Activated CD8-positive, alpha-beta memory T cell treated with anti-CD3 and anti-CD28 coated beads, Interleukin-2, amount 10 ng/mL, durations not matched to agents 7 days and 5 days (primary cell): ENCODE data around the gene ANKIB1. TPM values are rescaled to one million over a fixed set of nuclear protein-coding genes. Genes with fewer than 3 reads are reported as not detected.
A peak's percentile ranks its signal among the peaks of the same experiment; 100 is the strongest.
"Not testable (repeated sequence)": the region's sequence is repeated elsewhere in the genome, so short reads cannot be mapped to it uniquely, and the experiment has no call there.

Experiments
- ATAC-seq: fragments of 150-1000 bp; cut with Tn5 transposase; one replicate; pipeline ENCODE4 v1.10.0; 2021; ENCODE audit warnings: moderate library complexity
- CTCF ChIA-PET: fragments of 350-600 bp; sonication (Branson Sonifier 250); formaldehyde crosslinking; loops from one replicate; lab custom pipeline; 2021; ENCODE audit warnings: antibody characterized with exemption; lab: Charles Lee
- DNase-seq: peaks from one replicate; pipeline ENCODE4 v3.0.0-alpha.2; 2020
- H3K27ac Mint-ChIP-seq: one replicate; pipeline ENCODE4 v1.8.0; 2021; ENCODE audit warnings: mild to moderate bottlenecking, mixed read lengths
- H3K27me3 Mint-ChIP-seq: one replicate; pipeline ENCODE4 v1.8.0; 2021; ENCODE audit warnings: mixed read lengths
- H3K36me3 Mint-ChIP-seq: one replicate; pipeline ENCODE4 v1.8.0; 2021; ENCODE audit warnings: mild to moderate bottlenecking, mixed read lengths
- H3K4me1 Mint-ChIP-seq: one replicate; pipeline ENCODE4 v1.8.0; 2021; ENCODE audit warnings: mixed read lengths
- H3K4me3 Mint-ChIP-seq: one replicate; pipeline ENCODE4 v1.8.0; 2021; ENCODE audit warnings: mild to moderate bottlenecking, moderate library complexity, mixed read lengths
- H3K9me3 Mint-ChIP-seq: one replicate; pipeline ENCODE4 v1.8.0; 2022; ENCODE audit warnings: low read depth, mixed read lengths
- total RNA-seq, 2 experiments: library from RNA; stranded (reverse); gene quantifications; one replicate each; pipeline ENCODE4 v1.2.3, GENCODE V29; 2021

ANKIB1 gene
- total RNA-seq, 2 experiments from 2014 or later: 55.2 to 73.3 TPM

- CTCF ChIA-PET: no interaction called here
- no peak for DNase-seq
- Mint-ChIP-seq H3K4me1 (peaks cover 2% of the 10 kb centered on the region), H3K9me3 (no peaks in the 10 kb centered on the region), H3K27ac (no peak overlapping the region), H3K36me3 (peaks cover 40% of the 10 kb centered on the region), H3K4me3 (no peak overlapping the region), H3K27me3 (no peaks in the 10 kb centered on the region)
- ATAC-seq: no peak
These were observed 110.6 kb downstream of the ANKIB1 start for GRCh38 chr7:92356406-92356805.

- no peaks in the 10 kb centered on the region for H3K9me3 Mint-ChIP-seq
- ATAC-seq (no peak), DNase-seq (no peak)
- H3K36me3 Mint-ChIP-seq: peaks cover 43% of the 10 kb centered on the region
- peaks cover 2% of the 10 kb centered on the region for H3K4me1 Mint-ChIP-seq
- H3K27ac Mint-ChIP-seq: no peak overlapping the region
- CTCF ChIA-PET: no interaction called here
- H3K4me3 Mint-ChIP-seq: no peak overlapping the region
- no peaks in the 10 kb centered on the region for H3K27me3 Mint-ChIP-seq
These were observed 111.5 kb downstream of the ANKIB1 start for GRCh38 chr7:92357260-92357659.

- H3K4me3 Mint-ChIP-seq, H3K9me3 Mint-ChIP-seq, H3K4me1 Mint-ChIP-seq, ATAC-seq, DNase-seq, H3K27ac Mint-ChIP-seq, H3K27me3 Mint-ChIP-seq, CTCF ChIA-PET: not testable (repeated sequence)
- peaks cover 44% of the 10 kb centered on the region for H3K36me3 Mint-ChIP-seq
These were observed 113.4 kb downstream of the ANKIB1 start for GRCh38 chr7:92359179-92359578.

GRCh38 chr7:92359801-92360200 is 114.0 kb downstream of the ANKIB1 start:
- no peak for DNase-seq
- Mint-ChIP-seq H3K27ac (no peak overlapping the region), H3K4me3 (no peak overlapping the region), H3K9me3 (no peaks in the 10 kb centered on the region), H3K36me3 (peaks cover 44% of the 10 kb centered on the region), H3K27me3 (no peaks in the 10 kb centered on the region), H3K4me1 (peaks cover 2% of the 10 kb centered on the region)
- ATAC-seq: no peak
- CTCF ChIA-PET: no interaction called here

- H3K4me3 Mint-ChIP-seq: no peak overlapping the region
- H3K27me3 Mint-ChIP-seq: no peaks in the 10 kb centered on the region
- CTCF ChIA-PET: no interaction called here
- ATAC-seq (no peak), DNase-seq (no peak)
- no peak overlapping the region for H3K27ac Mint-ChIP-seq
- peaks cover 2% of the 10 kb centered on the region for H3K4me1 Mint-ChIP-seq
- peaks cover 41% of the 10 kb centered on the region for H3K36me3 Mint-ChIP-seq
- no peaks in the 10 kb centered on the region for H3K9me3 Mint-ChIP-seq
These were observed 114.6 kb downstream of the ANKIB1 start for GRCh38 chr7:92360387-92360786.

- no peak for ATAC-seq
- H3K27me3 Mint-ChIP-seq: no peaks in the 10 kb centered on the region
- no peak overlapping the region for H3K27ac Mint-ChIP-seq
- CTCF ChIA-PET: no interaction called here
- no peaks in the 10 kb centered on the region for H3K9me3 Mint-ChIP-seq
- H3K36me3 Mint-ChIP-seq: peaks cover 38% of the 10 kb centered on the region
- DNase-seq: no peak
- H3K4me1 Mint-ChIP-seq: peaks cover 2% of the 10 kb centered on the region
- H3K4me3 Mint-ChIP-seq: no peak overlapping the region
These were observed 116.4 kb downstream of the ANKIB1 start for GRCh38 chr7:92362131-92362530.

GRCh38 chr7:92366730-92367129 is 121.0 kb downstream of the ANKIB1 start:
- CTCF ChIA-PET: no interaction called here
- no peaks in the 10 kb centered on the region for H3K9me3 Mint-ChIP-seq
- peaks cover 26% of the 10 kb centered on the region for H3K36me3 Mint-ChIP-seq
- no peaks in the 10 kb centered on the region for H3K4me1 Mint-ChIP-seq
- no peaks in the 10 kb centered on the region for H3K27me3 Mint-ChIP-seq
- no peak for DNase-seq
- no peak overlapping the region for H3K27ac Mint-ChIP-seq
- no peak overlapping the region for H3K4me3 Mint-ChIP-seq
- no peak for ATAC-seq

GRCh38 chr7:92368741-92369140 is 123.0 kb downstream of the ANKIB1 start:
- no peak overlapping the region for H3K4me3 Mint-ChIP-seq
- no peaks in the 10 kb centered on the region for H3K9me3 Mint-ChIP-seq
- CTCF ChIA-PET: no interaction called here
- H3K27ac Mint-ChIP-seq: no peak overlapping the region
- H3K4me1 Mint-ChIP-seq: no peaks in the 10 kb centered on the region
- ATAC-seq: no peak
- peaks cover 20% of the 10 kb centered on the region for H3K36me3 Mint-ChIP-seq
- no peaks in the 10 kb centered on the region for H3K27me3 Mint-ChIP-seq
- DNase-seq: no peak

GRCh38 chr7:92375013-92375412 is 129.2 kb downstream of the ANKIB1 start:
- ATAC-seq (no peak), DNase-seq (no peak)
- Mint-ChIP-seq H3K4me3 (no peak overlapping the region), H3K4me1 (no peaks in the 10 kb centered on the region), H3K27me3 (no peaks in the 10 kb centered on the region), H3K9me3 (no peaks in the 10 kb centered on the region), H3K27ac (no peak overlapping the region), H3K36me3 (peaks cover 38% of the 10 kb centered on the region)
- CTCF ChIA-PET: no interaction called here

GRCh38 chr7:92391071-92391470 is 145.3 kb downstream of the ANKIB1 start:
- Mint-ChIP-seq H3K36me3 (peaks cover 12% of the 10 kb centered on the region), H3K4me3 (no peak overlapping the region), H3K27ac (no peak overlapping the region), H3K27me3 (no peaks in the 10 kb centered on the region), H3K9me3 (no peaks in the 10 kb centered on the region), H3K4me1 (no peaks in the 10 kb centered on the region)
- DNase-seq: no peak
- ATAC-seq: no peak
- CTCF ChIA-PET: no interaction called here

- CTCF ChIA-PET: no interaction called here
- Mint-ChIP-seq H3K9me3 (no peaks in the 10 kb centered on the region), H3K27ac (no peak overlapping the region), H3K27me3 (no peaks in the 10 kb centered on the region), H3K36me3 (peaks cover 22% of the 10 kb centered on the region), H3K4me1 (no peaks in the 10 kb centered on the region), H3K4me3 (no peak overlapping the region)
- DNase-seq (no peak), ATAC-seq (no peak)
These were observed 151.8 kb downstream of the ANKIB1 start for GRCh38 chr7:92397542-92397941.

GRCh38 chr7:92400013-92400412 is 154.2 kb downstream of the ANKIB1 start:
- H3K4me1 Mint-ChIP-seq: peaks cover 19% of the 10 kb centered on the region
- no peak for ATAC-seq
- H3K36me3 Mint-ChIP-seq: peaks cover 29% of the 10 kb centered on the region
- no peak for DNase-seq
- H3K4me3 Mint-ChIP-seq: no peak overlapping the region
- H3K27me3 Mint-ChIP-seq: no peaks in the 10 kb centered on the region
- H3K27ac Mint-ChIP-seq: no peak overlapping the region
- no peaks in the 10 kb centered on the region for H3K9me3 Mint-ChIP-seq
- CTCF ChIA-PET: no interaction called here

GRCh38 chr7:92402920-92403759 is 157.4 kb downstream of the ANKIB1 start:
- H3K27ac Mint-ChIP-seq: no peak overlapping the region
- no peaks in the 10 kb centered on the region for H3K27me3 Mint-ChIP-seq
- H3K9me3 Mint-ChIP-seq: no peaks in the 10 kb centered on the region
- H3K4me3 Mint-ChIP-seq: no peak overlapping the region
- ATAC-seq (peak; percentile 8), DNase-seq (no peak)
- H3K4me1 Mint-ChIP-seq: peaks cover 20% of the 10 kb centered on the region
- H3K36me3 Mint-ChIP-seq: peaks cover 20% of the 10 kb centered on the region
- CTCF ChIA-PET: interaction anchor here (1.9 to 2.1 kb wide), 2 partner anchors 21 to 44 kb away, joined by 12 read pairs; partner anchors contain the start of gene GATAD1

- H3K36me3 Mint-ChIP-seq: peaks cover 15% of the 10 kb centered on the region
- peak; percentile 55 for ATAC-seq
- peak overlapping the region; percentile 45 for H3K27ac Mint-ChIP-seq
- H3K27me3 Mint-ChIP-seq: peaks cover 3% of the 10 kb centered on the region
- no peak for DNase-seq
- CTCF ChIA-PET: interaction anchor here (0.8 to 2.1 kb wide), 4 partner anchors 14 to 156 kb away, joined by 3 to 12 read pairs (median 9); partner anchors contain the start of gene GATAD1
- no peaks in the 10 kb centered on the region for H3K9me3 Mint-ChIP-seq
- H3K4me3 Mint-ChIP-seq: peak overlapping the region; percentile 9
- H3K4me1 Mint-ChIP-seq: peaks cover 20% of the 10 kb centered on the region
These were observed 157.9 kb downstream of the ANKIB1 start for GRCh38 chr7:92403760-92404074.
